Omental fat pad (tissue), 4 donors: ENCODE measurements around the gene HPD. TPM values are rescaled to one million over a fixed set of nuclear protein-coding genes. Genes with fewer than 3 reads are reported as not detected.
"Not testable (repeated sequence)": the region's sequence is repeated elsewhere in the genome, so short reads cannot be mapped to it uniquely, and the experiment has no call there.

Experiments
- ATAC-seq: fragments of 150-250 bp; one replicate; pipeline ENCODE4 v1.9.1; 2016; ENCODE audit warnings: mild to moderate bottlenecking, moderate library complexity; ENCODE audit not compliant: low FRiP score
- DNase-seq: peaks from one replicate; pipeline ENCODE4 v3.0.0-alpha.2; 2019; ENCODE audit warnings: low spot score
- CTCF ChIP-seq, 3 donors: fragments of 450-650 bp; IDR thresholded peaks; one replicate each; pipeline ENCODE4 v1.5.1; 2016 to 2017; ENCODE audit warnings: antibody characterized with exemption in 3 of 3, mild to moderate bottlenecking in 3 of 3, moderate library complexity in 2 of 3
- small RNA-seq: library from RNA; depleted of rRNA; stranded (forward); fragments of <200 nt; gene quantifications from one replicate; pipeline ENCODE3, GENCODE V24; 2016
- total RNA-seq, 4 donors: library from RNA; depleted of rRNA; stranded (reverse); fragments of >200 nt; gene quantifications; one replicate each; pipeline ENCODE4 v1.1.0, GENCODE V29; 2016

Gene HPD
- total RNA-seq, 4 donors from 2014 or later: 0.82 to 8.5 (median 1.6) TPM

- no peak for ATAC-seq
- no peak for TF ChIP-seq CTCF (IDR thresholded peaks at IDR 0.05)
- no peak for DNase-seq
Measured at GRCh38 chr12:121792607-121793439, 65.8 kb downstream of the HPD start.

GRCh38 chr12:121791671-121792551 is 66.7 kb downstream of the HPD start:
- no peak for DNase-seq
- no peak for TF ChIP-seq CTCF (IDR thresholded peaks at IDR 0.05)
- no peak for ATAC-seq

GRCh38 chr12:121790785-121791184 is 67.9 kb downstream of the HPD start:
- ATAC-seq, DNase-seq: not testable (repeated sequence)

GRCh38 chr12:121789800-121790728 is 68.6 kb downstream of the HPD start:
- DNase-seq (no peak), ATAC-seq (no peak)
- TF ChIP-seq CTCF (IDR thresholded peaks at IDR 0.05): no peak

Small RNA genes lying within 50 kb of the gene (small RNA-seq; reads per million reads assigned to genes)
- gene AC069503.3 (not detected), gene RF00017 (not detected), gene RNU7-170P (not detected)

Other genes starting within 250 kb of the HPD start
- gene ORAI1, start 232.3 kb downstream of the HPD start, total RNA-seq: 10 to 100 TPM in 2 of 4 donors, 1 to 10 TPM in 2; 6.8 to 15.4 (median 10.7) TPM
- gene MORN3, start 189.2 kb downstream of the HPD start, total RNA-seq: under 1 TPM in 1 of 4 donors, not detected in 3; 0.19 TPM
- gene TMEM120B, start 146.1 kb downstream of the HPD start, total RNA-seq: 10 to 100 TPM in 1 of 4 donors, 1 to 10 TPM in 3; 4.9 to 10.7 (median 5.7) TPM
- gene RHOF, start 65.2 kb downstream of the HPD start, total RNA-seq: 10 to 100 TPM in 2 of 4 donors, 1 to 10 TPM in 2; 4.8 to 11.4 (median 9.5) TPM
- gene SETD1B, start 54.9 kb downstream of the HPD start, total RNA-seq: 10 to 100 TPM in 1 of 4 donors, 1 to 10 TPM in 3; 3.7 to 10.4 (median 6.6) TPM
- gene PSMD9, start 29.9 kb upstream of the HPD start, total RNA-seq: 10 to 100 TPM; 40.5 to 73.1 (median 57.2) TPM
- gene CFAP251, start 59.7 kb upstream of the HPD start, total RNA-seq: 10 to 100 TPM in 1 of 4 donors, 1 to 10 TPM in 3; 4.6 to 15.3 (median 7.1) TPM
- 1 to 10 TPM; 2.8 to 4.9 (median 3.4) TPM for gene BCL7A, start 163.0 kb upstream of the HPD start, total RNA-seq
- 10 to 100 TPM; 17.4 to 49.6 (median 32.6) TPM for gene MLXIP, start 219.9 kb upstream of the HPD start, total RNA-seq